ENCODE results near the gene DENND4B.
"Not testable (repeated sequence)": the region's sequence is repeated elsewhere in the genome, so short reads cannot be mapped to it uniquely, and the experiment has no call there.

DENND4B gene

GRCh38 chr1:153979091-153979490 lies 32.6 kb upstream of the DENND4B start:
- intact Hi-C loops (cut with micrococcal nuclease) = not testable (repeated sequence)

GRCh38 chr1:153978274-153978909 lies 31.9 kb upstream of the DENND4B start:
- H3K4me1 Mint-ChIP-seq (ENCODE audit: low read depth) = peaks cover 70% of the 10 kb centered on the region
- peak overlapping the region; percentile 95 for H3K27ac Mint-ChIP-seq
- peaks cover 84% of the 10 kb centered on the region for H3K36me3 Mint-ChIP-seq (ENCODE audit: low read depth)
- H3K4me3 Mint-ChIP-seq = peak overlapping the region; percentile 98
- intact Hi-C loops (cut with micrococcal nuclease) = no loop called here
- H3K9me3 Mint-ChIP-seq = no peaks in the 10 kb centered on the region
- H3K27me3 Mint-ChIP-seq = no peaks in the 10 kb centered on the region

More at GRCh38 chr1:153979091-153979490, 32.6 kb upstream of the DENND4B start:
- H3K9me3 Mint-ChIP-seq, H3K4me3 Mint-ChIP-seq, H3K27me3 Mint-ChIP-seq: not testable (repeated sequence)
- H3K27ac Mint-ChIP-seq = peak overlapping the region; percentile 95
- H3K36me3 Mint-ChIP-seq (ENCODE audit: low read depth) = peaks cover 80% of the 10 kb centered on the region
- H3K4me1 Mint-ChIP-seq (ENCODE audit: low read depth) = peaks cover 71% of the 10 kb centered on the region

- intact Hi-C loops (cut with micrococcal nuclease) = loop anchor here (1.0 kb wide), 1 partner anchor 10 kb away; the partner anchor contains the start of gene CREB3L4
- H3K36me3 Mint-ChIP-seq (ENCODE audit: low read depth) = peaks cover 84% of the 10 kb centered on the region
- peak within 1 kb of the TSS; percentile 98 for H3K4me3 Mint-ChIP-seq
- H3K9me3 Mint-ChIP-seq = no peaks in the 10 kb centered on the region
- no peaks in the 10 kb centered on the region for H3K27me3 Mint-ChIP-seq
- H3K27ac Mint-ChIP-seq = peak within 1 kb of the TSS; percentile 95
- H3K4me1 Mint-ChIP-seq (ENCODE audit: low read depth) = peaks cover 71% of the 10 kb centered on the region
These were observed 31.0 kb upstream of the DENND4B start, which contains the start of gene JTB for GRCh38 chr1:153977250-153978240. Gene JTB (minus strand): TSS chr1:153977674. CDS start chr1:153977252, 422 bp downstream.

- peaks cover 76% of the 10 kb centered on the region for H3K36me3 Mint-ChIP-seq (ENCODE audit: low read depth)
- intact Hi-C loops (cut with micrococcal nuclease) = loop anchor here (1.0 kb wide), 1 partner anchor 10 kb away; the partner anchor contains the start of gene CREB3L4
- peak overlapping the region; percentile 98 for H3K4me3 Mint-ChIP-seq
- H3K9me3 Mint-ChIP-seq = no peaks in the 10 kb centered on the region
- peak overlapping the region; percentile 95 for H3K27ac Mint-ChIP-seq
- peaks cover 71% of the 10 kb centered on the region for H3K4me1 Mint-ChIP-seq (ENCODE audit: low read depth)
- H3K27me3 Mint-ChIP-seq = no peaks in the 10 kb centered on the region
These were observed 30.3 kb upstream of the DENND4B start for GRCh38 chr1:153976819-153977249.

GRCh38 chr1:153973525-153973924 lies 27.0 kb upstream of the DENND4B start:
- Mint-ChIP-seq H3K27me3 (no peaks in the 10 kb centered on the region), H3K27ac (peak overlapping the region; percentile 24), H3K36me3 (ENCODE audit: low read depth) (peaks cover 54% of the 10 kb centered on the region), H3K4me3 (no peak overlapping the region), H3K4me1 (ENCODE audit: low read depth) (peaks cover 64% of the 10 kb centered on the region), H3K9me3 (no peaks in the 10 kb centered on the region)
- intact Hi-C loops (cut with micrococcal nuclease) = no loop called here

GRCh38 chr1:153973071-153973470 lies 26.6 kb upstream of the DENND4B start:
- peak overlapping the region; percentile 24 for H3K27ac Mint-ChIP-seq

GRCh38 chr1:153970346-153970745 lies 23.8 kb upstream of the DENND4B start:
- H3K36me3 Mint-ChIP-seq (ENCODE audit: low read depth) = peaks cover 42% of the 10 kb centered on the region
- intact Hi-C loops (cut with micrococcal nuclease) = no loop called here
- peaks cover 55% of the 10 kb centered on the region for H3K4me1 Mint-ChIP-seq (ENCODE audit: low read depth)
- H3K27me3 Mint-ChIP-seq = no peaks in the 10 kb centered on the region
- H3K4me3 Mint-ChIP-seq = no peak overlapping the region
- no peak overlapping the region for H3K27ac Mint-ChIP-seq
- no peaks in the 10 kb centered on the region for H3K9me3 Mint-ChIP-seq

More at GRCh38 chr1:153973071-153973470, 26.6 kb upstream of the DENND4B start:
- Mint-ChIP-seq H3K9me3 (no peaks in the 10 kb centered on the region), H3K4me1 (ENCODE audit: low read depth) (peaks cover 64% of the 10 kb centered on the region), H3K36me3 (ENCODE audit: low read depth) (peaks cover 54% of the 10 kb centered on the region), H3K27me3 (no peaks in the 10 kb centered on the region), H3K4me3 (no peak overlapping the region)
- intact Hi-C loops (cut with micrococcal nuclease) = no loop called here

GRCh38 chr1:153968972-153969371 lies 22.5 kb upstream of the DENND4B start:
- Mint-ChIP-seq H3K27ac (no peak overlapping the region), H3K9me3 (no peaks in the 10 kb centered on the region), H3K27me3 (no peaks in the 10 kb centered on the region), H3K36me3 (ENCODE audit: low read depth) (peaks cover 28% of the 10 kb centered on the region), H3K4me1 (ENCODE audit: low read depth) (peaks cover 51% of the 10 kb centered on the region), H3K4me3 (no peak overlapping the region)
- intact Hi-C loops (cut with micrococcal nuclease) = no loop called here

- Mint-ChIP-seq H3K27ac (peak overlapping the region; percentile 95), H3K4me3 (peak overlapping the region; percentile 97), H3K9me3 (no peaks in the 10 kb centered on the region), H3K27me3 (no peaks in the 10 kb centered on the region), H3K36me3 (ENCODE audit: low read depth) (peaks cover 23% of the 10 kb centered on the region), H3K4me1 (ENCODE audit: low read depth) (peaks cover 51% of the 10 kb centered on the region)
- intact Hi-C loops (cut with micrococcal nuclease) = no loop called here
These were observed 21.9 kb upstream of the DENND4B start for GRCh38 chr1:153968408-153968807.

- Mint-ChIP-seq H3K4me1 (ENCODE audit: low read depth) (peaks cover 48% of the 10 kb centered on the region), H3K27ac (peak overlapping the region; percentile 95), H3K9me3 (no peaks in the 10 kb centered on the region), H3K4me3 (peak overlapping the region; percentile 97), H3K27me3 (no peaks in the 10 kb centered on the region), H3K36me3 (ENCODE audit: low read depth) (peaks cover 19% of the 10 kb centered on the region)
- intact Hi-C loops (cut with micrococcal nuclease) = loop anchor here (1.0 kb wide), 2 partner anchors 9 to 10 kb away; partner anchors contain the start of genes CRTC2 and JTB
These were observed 21.5 kb upstream of the DENND4B start for GRCh38 chr1:153968000-153968363.

GRCh38 chr1:153967107-153967999 lies 20.8 kb upstream of the DENND4B start, which contains the start of gene CREB3L4:
Gene CREB3L4 (plus strand): TSS chr1:153967902. CDS start chr1:153968526, 624 bp downstream.
- Mint-ChIP-seq H3K27me3 (no peaks in the 10 kb centered on the region), H3K27ac (peak within 1 kb of the TSS; percentile 95), H3K36me3 (ENCODE audit: low read depth) (peaks cover 22% of the 10 kb centered on the region), H3K4me1 (ENCODE audit: low read depth) (peaks cover 47% of the 10 kb centered on the region), H3K4me3 (peak within 1 kb of the TSS; percentile 97), H3K9me3 (no peaks in the 10 kb centered on the region)
- intact Hi-C loops (cut with micrococcal nuclease) = loop anchor here (1.0 kb wide), 2 partner anchors 9 to 10 kb away; partner anchors contain the start of genes CRTC2 and JTB

GRCh38 chr1:153963850-153964331 lies 17.4 kb upstream of the DENND4B start:
- Mint-ChIP-seq H3K27me3 (no peaks in the 10 kb centered on the region), H3K9me3 (no peaks in the 10 kb centered on the region), H3K4me1 (ENCODE audit: low read depth) (peaks cover 73% of the 10 kb centered on the region), H3K36me3 (ENCODE audit: low read depth) (peaks cover 57% of the 10 kb centered on the region), H3K27ac (peak overlapping the region; percentile 77), H3K4me3 (peak overlapping the region; percentile 70)
- intact Hi-C loops (cut with micrococcal nuclease) = loop anchor here (1.0 kb wide), 1 partner anchor 18 kb away; the partner anchor contains the start of gene DENND4B
